Stomach (tissue), 9 donors: ENCODE measurements around the gene SYNGR3. TPM values are rescaled to one million over a fixed set of nuclear protein-coding genes. Genes with fewer than 3 reads are reported as not detected.

Source experiments
- DNase-seq, 2 donors: peaks; one replicate each; pipeline versions ENCODE4 v3.0.0 to v3.0.0-alpha.2; 2013 to 2019
- H3K27ac ChIP-seq, 5 donors: fragments of 200-600 bp in 4 of 5; sonication (generic) in 4 of 5; one replicate each; pipeline ENCODE4 v1.5.1; 2013 to 2019; ENCODE audit warnings: mild to moderate bottlenecking in 1 of 5, moderate library complexity in 1 of 5
- H3K27me3 ChIP-seq, 3 donors: fragments of 200-600 bp; sonication (generic); one replicate each; pipeline ENCODE4 v1.5.1; 2017 to 2019; ENCODE audit warnings: mixed run types in 1 of 3
- H3K36me3 ChIP-seq, 4 donors: fragments of 200-600 bp; sonication (generic); 1 replicate in 3 of 4; 2 replicates in 1 of 4; pipeline ENCODE4 v1.5.1; 2016 to 2019
- H3K4me1 ChIP-seq, 4 donors: fragments of 200-600 bp; sonication (generic); one replicate each; pipeline ENCODE4 v1.5.1; 2016 to 2019
- H3K4me3 ChIP-seq, 4 donors: fragments of 200-600 bp; sonication (generic) in 3 of 4; one replicate each; pipeline ENCODE4 v1.5.1; 2016 to 2019; ENCODE audit warnings: mild to moderate bottlenecking in 1 of 4
- H3K9me3 ChIP-seq, 4 donors: fragments of 200-600 bp; sonication (generic); one replicate each; pipeline ENCODE4 v1.5.1; 2016 to 2019
- CTCF ChIP-seq, 7 experiments: fragments of 450-650 bp in 4 of 7; fragments of 200-600 bp in 3 of 7; sonication (generic) in 3 of 7; IDR thresholded peaks; one replicate each; pipeline ENCODE4 v1.5.1; 2016 to 2019; ENCODE audit warnings: antibody characterized with exemption in 7 of 7, control low read depth in 2 of 7, mild to moderate bottlenecking in 1 of 7
- EP300 ChIP-seq: sonication (generic); formaldehyde crosslinking; IDR thresholded peaks from one replicate; pipeline ENCODE4 v1.6.1; 2017; ENCODE audit warnings: antibody characterized with exemption
- POLR2A ChIP-seq, 4 donors: fragments of 450-650 bp; IDR thresholded peaks; one replicate each; pipeline ENCODE4 v1.6.1; 2016; ENCODE audit warnings: antibody characterized with exemption in 4 of 4, control low read depth in 2 of 4, mild to moderate bottlenecking in 1 of 4, moderate library complexity in 1 of 4
- POLR2AphosphoS5 ChIP-seq, 3 donors: sonication (generic); formaldehyde crosslinking; IDR thresholded peaks; one replicate each; pipeline ENCODE4 v1.6.1; 2016; ENCODE audit warnings: antibody characterized with exemption in 3 of 3
- WGBS, 5 donors: extraction: QIAGEN DNeasy Blood & Tissue Kit in 3 of 5; methylation state at CpG; one replicate each; pipeline versions ENCODE4 v1.1.5 to v1.1.7; 2013 to 2018; 5-methylcytosine and 5-hydroxymethylcytosine counted together
- intact Hi-C: fragments of 100-400 bp; cut with DNase I; formaldehyde crosslinking; loops from one replicate; pipeline ENCODE4 v1.15.1; 2023; ENCODE audit warnings: low total_unique reads
- polyA plus RNA-seq, 3 donors: library from polyadenylated mRNA; stranded (reverse); fragments of 200-250 nt; gene quantifications; one replicate each; pipeline ENCODE4 v1.2.3, GENCODE V29; 2013
- total RNA-seq, 5 donors: library from RNA; depleted of rRNA; stranded (reverse); fragments of >200 nt; gene quantifications; one replicate each; pipeline versions ENCODE4 v1.1.0 to v1.2.3, GENCODE V29; 2014 to 2016
- donor health status: healthy with polysubstance abuse.
- donor health status: Bipolar disorder and iron deficiency.
- donor health status: healthy.

Gene SYNGR3
- total and polyA plus RNA-seq, 8 donors, result 1.3 to 1.7 TPM; not detected in 6

- DNase-seq, result peak; percentile 85 to 89
- intact Hi-C loops, result no loop called here
- no peaks in the 10 kb centered on the region for H3K27me3 ChIP-seq
- peaks cover 11 to 30% (median 20%) of the 10 kb centered on the region in 4 donors for H3K36me3 ChIP-seq
- H3K4me1 ChIP-seq, result peaks cover 70 to 95% (median 88%) of the 10 kb centered on the region in 4 donors
- TF ChIP-seq CTCF (IDR thresholded peaks at IDR 0.05), result no peak
- TF ChIP-seq POLR2AphosphoS5 (IDR thresholded peaks at IDR 0.05), result peak in 1 of 3 donors; percentile 28
- peak overlapping the region; percentile 28 to 41 (median 31) for H3K4me3 ChIP-seq
- peak overlapping the region; percentile 87 to 95 (median 90) for H3K27ac ChIP-seq
- no peaks in the 10 kb centered on the region for H3K9me3 ChIP-seq
- 16 to 38% (median 27%) methylated on average over 16 to 34 of the region's 34 CpGs for WGBS, 5 donors
Observed at GRCh38 chr16:2035431-2036199, 45.8 kb downstream of the SYNGR3 start.

- H3K36me3 ChIP-seq, result peaks cover 11 to 23% (median 16%) of the 10 kb centered on the region in 4 donors
- peak overlapping the region; percentile 28 to 41 (median 31) for H3K4me3 ChIP-seq
- no peaks in the 10 kb centered on the region for H3K27me3 ChIP-seq
- no peak for DNase-seq
- H3K9me3 ChIP-seq, result no peaks in the 10 kb centered on the region
- intact Hi-C loops, result no loop called here
- H3K27ac ChIP-seq, result peak overlapping the region; percentile 87 to 95 (median 90)
- TF ChIP-seq POLR2AphosphoS5 (IDR thresholded peaks at IDR 0.05), result no peak
- TF ChIP-seq EP300, result no peak
- TF ChIP-seq POLR2A (IDR thresholded peaks at IDR 0.05), result no peak
- no peak for TF ChIP-seq CTCF (IDR thresholded peaks at IDR 0.05)
- peaks cover 77 to 95% (median 92%) of the 10 kb centered on the region in 4 donors for H3K4me1 ChIP-seq
- whole genome bisulfite sequencing, 5 donors, result 59 to 74% (median 62%) methylated on average over 37 to 47 of the region's 47 CpGs
Observed at GRCh38 chr16:2036200-2036966, 46.6 kb downstream of the SYNGR3 start.

GRCh38 chr16:2037115-2037514, 47.3 kb downstream of the SYNGR3 start:
- H3K36me3 ChIP-seq, result peaks cover 11 to 21% (median 12%) of the 10 kb centered on the region in 4 donors
- DNase-seq, result no peak
- peak overlapping the region in 1 of 4 donors; percentile 3 for H3K4me3 ChIP-seq
- intact Hi-C loops, result no loop called here
- TF ChIP-seq EP300 (no peak), CTCF (IDR thresholded peaks at IDR 0.05) (no peak)
- 72 to 80% (median 78%) methylated on average over 14 to 15 of the region's 15 CpGs for WGBS, 5 donors
- no peaks in the 10 kb centered on the region for H3K9me3 ChIP-seq
- H3K27me3 ChIP-seq, result no peaks in the 10 kb centered on the region
- peaks cover 85 to 98% (median 97%) of the 10 kb centered on the region in 4 donors for H3K4me1 ChIP-seq
- peak overlapping the region; percentile 53 to 95 (median 88) for H3K27ac ChIP-seq

- intact Hi-C loops, result no loop called here
- TF ChIP-seq CTCF (IDR thresholded peaks at IDR 0.05) (no peak), POLR2A (IDR thresholded peaks at IDR 0.05) (no peak), EP300 (no peak), POLR2AphosphoS5 (IDR thresholded peaks at IDR 0.05) (no peak)
- Histone ChIP-seq H3K4me1 (peaks cover 84 to 98% (median 96%) of the 10 kb centered on the region in 4 donors), H3K36me3 (peaks cover 11 to 21% (median 12%) of the 10 kb centered on the region in 4 donors), H3K27me3 (no peaks in the 10 kb centered on the region), H3K27ac (peak overlapping the region; percentile 53 to 95 (median 88)), H3K4me3 (peak overlapping the region in 1 of 4 donors; percentile 3), H3K9me3 (no peaks in the 10 kb centered on the region)
- WGBS, 5 donors, result 70 to 85% (median 79%) methylated on average over 17 to 29 of the region's 29 CpGs
- peak in 1 of 2 donors; percentile 75 for DNase-seq
Observed at GRCh38 chr16:2037647-2038381, 48.0 kb downstream of the SYNGR3 start.
